Mucosa of rectum (tissue), 2 donors: Measurements from ENCODE around the gene FMN2.

Source experiments
- H3K27ac ChIP-seq, 2 donors: one replicate each; pipeline ENCODE4 v1.7.0; 2013; ENCODE audit warnings: inconsistent platforms in 2 of 2, low read depth in 2 of 2, low read length in 2 of 2
- H3K27me3 ChIP-seq, 2 donors: one replicate each; pipeline ENCODE4 v1.7.0; 2013; ENCODE audit warnings: low read length in 2 of 2; ENCODE audit not compliant: control insufficient read depth in 2 of 2, insufficient read depth in 2 of 2
- H3K36me3 ChIP-seq, 2 donors: one replicate each; pipeline ENCODE4 v1.7.0; 2013; ENCODE audit warnings: low read length in 2 of 2; ENCODE audit not compliant: control insufficient read depth in 2 of 2, insufficient read depth in 2 of 2
- H3K4me1 ChIP-seq, 2 donors: one replicate each; pipeline ENCODE4 v1.7.0; 2013; ENCODE audit warnings: low read length in 2 of 2, mild to moderate bottlenecking in 1 of 2; ENCODE audit not compliant: control insufficient read depth in 2 of 2, insufficient read depth in 2 of 2
- H3K4me3 ChIP-seq, 2 donors: one replicate each; pipeline ENCODE4 v1.7.0; 2013; ENCODE audit warnings: low read length in 2 of 2
- H3K9ac ChIP-seq, 2 donors: one replicate each; pipeline ENCODE4 v1.7.0; 2013; ENCODE audit warnings: low read length in 2 of 2, low read depth in 1 of 2, mild to moderate bottlenecking in 1 of 2
- H3K9me3 ChIP-seq, 2 donors: one replicate each; pipeline ENCODE4 v1.7.0; 2013; ENCODE audit warnings: low read length in 2 of 2; ENCODE audit not compliant: control insufficient read depth in 2 of 2
- donor health status: healthy.
- donor health status: Normal muscosa, but diverticular disease.

The FMN2 gene

GRCh38 chr1:240462766-240463395 lies 371.2 kb downstream of the FMN2 start:
- Histone ChIP-seq H3K4me3 (no peak overlapping the region), H3K36me3 (no peaks in the 10 kb centered on the region), H3K27ac (no peak overlapping the region), H3K4me1 (peaks cover 0 to 7% of the 10 kb centered on the region in 2 donors), H3K9me3 (no peaks in the 10 kb centered on the region), H3K9ac (no peak overlapping the region), H3K27me3 (no peaks in the 10 kb centered on the region)

- Histone ChIP-seq H3K36me3 (no peaks in the 10 kb centered on the region), H3K9me3 (no peaks in the 10 kb centered on the region), H3K9ac (no peak overlapping the region), H3K4me1 (peaks cover 0 to 7% of the 10 kb centered on the region in 2 donors), H3K27ac (no peak overlapping the region), H3K27me3 (no peaks in the 10 kb centered on the region), H3K4me3 (no peak overlapping the region)
Observed at GRCh38 chr1:240464099-240464498, 372.4 kb downstream of the FMN2 start.

- peaks cover 0 to 7% of the 10 kb centered on the region in 2 donors for H3K4me1 ChIP-seq
- no peaks in the 10 kb centered on the region for H3K9me3 ChIP-seq
- H3K9ac ChIP-seq, result no peak overlapping the region
- no peaks in the 10 kb centered on the region for H3K27me3 ChIP-seq
- no peak overlapping the region for H3K4me3 ChIP-seq
- H3K27ac ChIP-seq, result no peak overlapping the region
- no peaks in the 10 kb centered on the region for H3K36me3 ChIP-seq
Observed at GRCh38 chr1:240465531-240465940, 373.9 kb downstream of the FMN2 start.

- Histone ChIP-seq H3K27me3 (no peaks in the 10 kb centered on the region), H3K9me3 (no peaks in the 10 kb centered on the region), H3K36me3 (no peaks in the 10 kb centered on the region), H3K9ac (no peak overlapping the region), H3K4me3 (no peak overlapping the region), H3K27ac (no peak overlapping the region), H3K4me1 (peaks cover 0 to 7% of the 10 kb centered on the region in 2 donors)
Observed at GRCh38 chr1:240466509-240466908, 374.8 kb downstream of the FMN2 start.

- Histone ChIP-seq H3K9ac (no peak overlapping the region), H3K4me3 (no peak overlapping the region), H3K9me3 (no peaks in the 10 kb centered on the region), H3K36me3 (no peaks in the 10 kb centered on the region), H3K27me3 (no peaks in the 10 kb centered on the region), H3K27ac (no peak overlapping the region), H3K4me1 (peaks cover 0 to under 1% of the 10 kb centered on the region in 2 donors)
Observed at GRCh38 chr1:240467895-240468294, 376.2 kb downstream of the FMN2 start.

- no peak overlapping the region for H3K27ac ChIP-seq
- no peaks in the 10 kb centered on the region for H3K4me1 ChIP-seq
Observed at GRCh38 chr1:240468656-240469055, 377.0 kb downstream of the FMN2 start.

GRCh38 chr1:240474133-240474614 lies 382.5 kb downstream of the FMN2 start:
- Histone ChIP-seq H3K4me3 (no peak overlapping the region), H3K9me3 (no peaks in the 10 kb centered on the region), H3K9ac (no peak overlapping the region)

More at GRCh38 chr1:240468656-240469055, 377.0 kb downstream of the FMN2 start:
- Histone ChIP-seq H3K9ac (no peak overlapping the region), H3K9me3 (no peaks in the 10 kb centered on the region), H3K4me3 (no peak overlapping the region), H3K27me3 (no peaks in the 10 kb centered on the region), H3K36me3 (no peaks in the 10 kb centered on the region)

GRCh38 chr1:240475832-240476231 lies 384.1 kb downstream of the FMN2 start:
- H3K27ac ChIP-seq, result no peak overlapping the region
- no peak overlapping the region for H3K9ac ChIP-seq
- H3K27me3 ChIP-seq, result no peaks in the 10 kb centered on the region
- H3K4me1 ChIP-seq, result no peaks in the 10 kb centered on the region
- H3K9me3 ChIP-seq, result no peaks in the 10 kb centered on the region
- no peak overlapping the region for H3K4me3 ChIP-seq
- H3K36me3 ChIP-seq, result no peaks in the 10 kb centered on the region

More at GRCh38 chr1:240474133-240474614, 382.5 kb downstream of the FMN2 start:
- no peaks in the 10 kb centered on the region for H3K36me3 ChIP-seq
- no peaks in the 10 kb centered on the region for H3K27me3 ChIP-seq
- H3K4me1 ChIP-seq, result no peaks in the 10 kb centered on the region
- H3K27ac ChIP-seq, result no peak overlapping the region

- Histone ChIP-seq H3K4me3 (no peak overlapping the region), H3K27ac (no peak overlapping the region), H3K27me3 (no peaks in the 10 kb centered on the region), H3K36me3 (no peaks in the 10 kb centered on the region), H3K4me1 (no peaks in the 10 kb centered on the region), H3K9ac (no peak overlapping the region), H3K9me3 (no peaks in the 10 kb centered on the region)
Observed at GRCh38 chr1:240478536-240478935, 386.9 kb downstream of the FMN2 start.

- no peaks in the 10 kb centered on the region for H3K4me1 ChIP-seq
- no peaks in the 10 kb centered on the region for H3K9me3 ChIP-seq
- H3K27me3 ChIP-seq, result no peaks in the 10 kb centered on the region
- no peak overlapping the region for H3K27ac ChIP-seq
- H3K9ac ChIP-seq, result no peak overlapping the region
- no peak overlapping the region for H3K4me3 ChIP-seq
- no peaks in the 10 kb centered on the region for H3K36me3 ChIP-seq
Observed at GRCh38 chr1:240484804-240485443, 393.2 kb downstream of the FMN2 start.
